ENCODE data around the gene PLCH1. TPM values are rescaled to one million over a fixed set of nuclear protein-coding genes. Genes with fewer than 3 reads are reported as not detected.

Gene PLCH1
- total RNA-seq, 1 experiment from 2014 or later = 3.1 TPM

- Histone ChIP-seq H3K4me3 (ENCODE audit: low read depth, low read length, poor library complexity, severe bottlenecking) (no peak overlapping the region), H3K4me1 (ENCODE audit: insufficient read depth, low read length, poor library complexity, severe bottlenecking) (peaks cover 10% of the 10 kb centered on the region), H3K36me3 (ENCODE audit: insufficient read depth, low read length, poor library complexity, severe bottlenecking) (no peaks in the 10 kb centered on the region), H3K27me3 (replicated peaks; ENCODE audit: insufficient read depth, low read depth, low read length, poor library complexity) (no peaks in the 10 kb centered on the region), H3K27ac (ENCODE audit: low read depth, low read length, poor library complexity, severe bottlenecking) (no peak overlapping the region), H3K9me3 (ENCODE audit: low read depth, low read length, poor library complexity, severe bottlenecking) (no peaks in the 10 kb centered on the region)
- no TSS peak for BruUV-seq (replicated peaks)
- CTCF ChIA-PET = no interaction called here
- intact Hi-C loops (cut with micrococcal nuclease; ENCODE audit: unreplicated experiment) = no loop called here
- POLR2A ChIA-PET (ENCODE audit: low non-redundant PET) = no interaction called here
- TF ChIP-seq CTCF (conservative IDR thresholded peaks at IDR 0.05; ENCODE audit: low read depth, low read length) (no peak), EZH2 (IDR thresholded peaks at IDR 0.05; ENCODE audit: borderline replicate concordance, low read depth, low read length, poor library complexity, severe bottlenecking) (no peak)
- DNase-seq (ENCODE audit: low spot score) = no peak
Measured at GRCh38 chr3:155635056-155635455, 109.8 kb downstream of the PLCH1 start.

- Histone ChIP-seq H3K4me3 (ENCODE audit: low read depth, low read length, poor library complexity, severe bottlenecking) (no peak overlapping the region), H3K4me1 (ENCODE audit: insufficient read depth, low read length, poor library complexity, severe bottlenecking) (peaks cover 16% of the 10 kb centered on the region), H3K9me3 (ENCODE audit: low read depth, low read length, poor library complexity, severe bottlenecking) (no peaks in the 10 kb centered on the region), H3K36me3 (ENCODE audit: insufficient read depth, low read length, poor library complexity, severe bottlenecking) (no peaks in the 10 kb centered on the region), H3K27me3 (replicated peaks; ENCODE audit: insufficient read depth, low read depth, low read length, poor library complexity) (no peaks in the 10 kb centered on the region), H3K27ac (ENCODE audit: low read depth, low read length, poor library complexity, severe bottlenecking) (no peak overlapping the region)
- intact Hi-C loops (cut with micrococcal nuclease; ENCODE audit: unreplicated experiment) = no loop called here
- CTCF ChIA-PET = no interaction called here
- POLR2A ChIA-PET (ENCODE audit: low non-redundant PET) = no interaction called here
- BruUV-seq (replicated peaks) = no TSS peak
- no peak for DNase-seq (ENCODE audit: low spot score)
- TF ChIP-seq EZH2 (IDR thresholded peaks at IDR 0.05; ENCODE audit: borderline replicate concordance, low read depth, low read length, poor library complexity, severe bottlenecking) (no peak), CTCF (conservative IDR thresholded peaks at IDR 0.05; ENCODE audit: low read depth, low read length) (no peak)
Measured at GRCh38 chr3:155634121-155634719, 110.7 kb downstream of the PLCH1 start.

GRCh38 chr3:155631323-155632019 is 113.4 kb downstream of the PLCH1 start:
- no TSS peak for BruUV-seq (replicated peaks)
- intact Hi-C loops (cut with micrococcal nuclease; ENCODE audit: unreplicated experiment) = no loop called here
- CTCF ChIA-PET = no interaction called here

More at GRCh38 chr3:155631323-155632019, 113.4 kb downstream of the PLCH1 start:
- Histone ChIP-seq H3K27me3 (replicated peaks; ENCODE audit: insufficient read depth, low read depth, low read length, poor library complexity) (no peaks in the 10 kb centered on the region), H3K4me1 (ENCODE audit: insufficient read depth, low read length, poor library complexity, severe bottlenecking) (peaks cover 16% of the 10 kb centered on the region), H3K27ac (ENCODE audit: low read depth, low read length, poor library complexity, severe bottlenecking) (no peak overlapping the region), H3K9me3 (ENCODE audit: low read depth, low read length, poor library complexity, severe bottlenecking) (no peaks in the 10 kb centered on the region), H3K36me3 (ENCODE audit: insufficient read depth, low read length, poor library complexity, severe bottlenecking) (no peaks in the 10 kb centered on the region), H3K4me3 (ENCODE audit: low read depth, low read length, poor library complexity, severe bottlenecking) (no peak overlapping the region)
- no peak for DNase-seq (ENCODE audit: low spot score)
- POLR2A ChIA-PET (ENCODE audit: low non-redundant PET) = no interaction called here
- no peak for TF ChIP-seq EZH2 (IDR thresholded peaks at IDR 0.05; ENCODE audit: borderline replicate concordance, low read depth, low read length, poor library complexity, severe bottlenecking)

Data from A673 (cell line).